Bladder microvascular endothelial cell (primary cell): ENCODE results near the gene GALNT4. TPM values are rescaled to one million over a fixed set of nuclear protein-coding genes. Genes with fewer than 3 reads are reported as not detected.

Source experiments
- total RNA-seq: library from RNA; depleted of rRNA; stranded (reverse); fragments of >200 nt; gene quantifications from 2 replicates; pipeline ENCODE4 v1.2.3, GENCODE V29; 2014

GALNT4 gene
- total RNA-seq = 14.0 and 14.2 TPM in 2 replicates

DNA sequence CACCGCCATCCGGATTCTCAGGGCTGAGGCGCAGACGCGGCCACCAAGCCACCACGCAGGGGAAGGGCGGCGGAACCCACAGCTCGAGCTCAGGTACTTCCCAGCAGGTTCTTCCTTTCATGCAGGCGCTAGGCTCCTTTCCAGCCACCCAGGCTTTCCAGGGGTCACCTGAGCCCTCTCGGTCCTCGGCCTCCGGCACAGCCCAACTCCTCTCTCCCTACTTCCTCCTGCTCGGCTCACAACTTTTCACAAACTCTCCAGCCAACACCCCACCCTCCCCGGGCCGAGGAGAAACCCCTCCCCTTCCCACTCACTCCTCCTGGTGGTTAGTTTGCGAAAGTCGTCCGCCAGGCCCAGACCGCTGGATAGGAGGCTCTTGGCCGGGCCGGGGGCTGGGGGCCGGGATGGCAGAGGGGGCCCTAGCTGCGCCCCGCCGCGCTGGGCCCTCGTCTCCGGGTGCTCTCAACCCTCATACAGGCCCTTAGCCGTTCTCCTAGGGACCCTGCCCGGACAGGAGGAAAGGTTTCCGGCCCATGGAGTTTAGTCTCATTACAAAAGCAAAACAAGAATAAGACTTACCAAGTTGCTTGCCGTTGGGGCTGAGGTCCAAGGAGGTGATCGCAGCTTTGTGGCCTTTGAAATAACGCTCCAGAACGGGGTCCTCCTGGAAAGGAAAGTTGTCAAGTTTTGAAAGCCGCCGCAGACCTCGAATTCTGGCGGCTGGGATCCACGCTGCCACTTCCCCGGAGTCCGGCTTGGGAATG lies at the start of gene GALNT4:
TSS of gene GALNT4 (minus strand) at position 256 of the 764 bp plus-strand sequence. CDS start at position 9, 247 bp downstream.

DNA sequence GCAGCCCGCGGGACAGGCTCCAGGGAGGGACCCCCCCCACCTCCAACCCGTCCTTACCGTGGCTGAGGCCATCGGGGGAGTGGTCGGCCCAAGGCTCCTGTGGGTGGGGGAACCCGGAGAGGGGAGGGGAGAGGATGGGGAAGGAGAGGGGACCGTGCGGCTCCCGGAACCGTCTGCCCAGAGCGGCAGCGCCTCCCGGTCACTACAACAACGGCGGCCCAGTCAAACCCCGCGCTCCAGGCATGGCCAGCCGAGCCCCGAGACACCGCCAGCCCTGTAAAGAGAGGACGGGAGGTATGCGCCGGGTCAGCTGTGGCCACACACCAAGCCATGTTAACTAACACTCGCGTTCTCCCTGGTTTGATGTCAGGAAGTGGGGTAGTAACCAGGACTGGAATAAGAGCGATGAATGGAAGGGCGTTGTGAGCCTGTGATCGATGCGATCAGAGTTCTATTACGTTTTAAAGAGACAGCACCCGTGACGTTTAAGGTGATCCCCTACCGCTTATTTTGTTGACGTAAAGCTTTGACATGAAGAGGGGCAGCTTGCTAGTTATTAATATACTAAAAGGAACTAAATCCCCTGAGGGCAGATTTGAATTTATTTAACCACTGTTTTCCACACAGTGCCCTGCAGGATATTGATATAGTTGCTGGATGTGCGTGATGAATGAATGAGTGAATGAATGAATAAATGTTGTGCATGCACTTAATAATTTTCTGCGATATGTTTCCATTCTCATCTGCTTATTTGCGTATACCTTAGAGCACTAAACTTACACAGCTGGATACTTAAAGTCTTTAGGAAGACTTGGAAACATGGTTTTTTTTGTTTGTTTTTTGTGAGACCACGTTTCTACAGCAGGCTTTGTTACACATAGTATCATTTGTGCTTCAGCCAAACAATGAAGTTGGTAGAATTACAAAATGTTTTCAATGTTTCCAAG lies 1.5 kb upstream of the GALNT4 start, which contains the start of gene POC1B:
TSS of gene POC1B (minus strand) at position 224 of the 947 bp plus-strand sequence. CDS start at position 72, 152 bp downstream.

Other genes starting within 250 kb of the GALNT4 start
- 113 and 242 TPM in 2 replicates for gene DUSP6, start 172.3 kb downstream of the GALNT4 start, total RNA-seq
- 18.1 and 20.1 TPM in 2 replicates for gene POC1B, start 1.3 kb upstream of the GALNT4 start, total RNA-seq
- 12.8 and 32.9 TPM in 2 replicates for gene ATP2B1, start 184.0 kb upstream of the GALNT4 start, total RNA-seq